Measurements from ENCODE around the gene HOXD3. TPM values are rescaled to one million over a fixed set of nuclear protein-coding genes. Genes with fewer than 3 reads are reported as not detected.

The HOXD3 gene
- total and polyA plus RNA-seq, 2 donors, result 0.28 to 0.82 TPM

DNA sequence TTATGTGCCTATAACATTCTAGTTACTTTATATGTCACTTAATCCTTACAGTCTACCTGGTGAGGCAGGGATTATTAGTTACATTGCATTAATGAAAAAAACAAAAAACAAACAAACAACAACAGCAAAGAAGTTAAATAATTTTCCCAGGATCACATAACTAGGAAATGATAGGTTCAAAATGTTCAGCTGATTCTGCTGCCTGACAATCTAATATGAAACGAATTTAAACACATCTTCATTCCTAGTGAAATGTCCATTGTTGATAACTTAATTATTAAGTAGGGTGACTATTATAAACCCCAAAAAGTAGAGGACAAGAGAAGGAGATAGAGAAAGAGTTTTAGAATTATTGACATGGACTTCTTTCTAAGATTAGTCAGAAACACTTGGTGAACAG, 54.0 kb downstream of the HOXD3 start:
- no peak for DNase-seq (ENCODE audit: low read depth in 6 of 9, low spot score in 9 of 9)
- Histone ChIP-seq H3K27ac (ENCODE audit: low read depth in 1 of 2, low read length in 1 of 2) (no peak overlapping the region), H3K4me3 (ENCODE audit: low read length in 2 of 2) (no peak overlapping the region), H3K4me1 (ENCODE audit: control insufficient read depth in 2 of 2, insufficient read depth in 2 of 2, low read length in 2 of 2) (no peaks in the 10 kb centered on the region), H3K27me3 (ENCODE audit: control insufficient read depth in 2 of 2, insufficient read depth in 1 of 2, low read length in 1 of 2) (peaks cover 0 to 3% of the 10 kb centered on the region in 2 donors), H3K9me3 (ENCODE audit: control insufficient read depth in 2 of 2, insufficient read depth in 1 of 2, low read length in 1 of 2) (no peaks in the 10 kb centered on the region), H3K36me3 (ENCODE audit: control insufficient read depth in 2 of 2, insufficient read depth in 2 of 2, low read length in 1 of 2) (no peaks in the 10 kb centered on the region)
- WGBS, result 90% methylated on average over 1 of the region's 1 CpG

DNA sequence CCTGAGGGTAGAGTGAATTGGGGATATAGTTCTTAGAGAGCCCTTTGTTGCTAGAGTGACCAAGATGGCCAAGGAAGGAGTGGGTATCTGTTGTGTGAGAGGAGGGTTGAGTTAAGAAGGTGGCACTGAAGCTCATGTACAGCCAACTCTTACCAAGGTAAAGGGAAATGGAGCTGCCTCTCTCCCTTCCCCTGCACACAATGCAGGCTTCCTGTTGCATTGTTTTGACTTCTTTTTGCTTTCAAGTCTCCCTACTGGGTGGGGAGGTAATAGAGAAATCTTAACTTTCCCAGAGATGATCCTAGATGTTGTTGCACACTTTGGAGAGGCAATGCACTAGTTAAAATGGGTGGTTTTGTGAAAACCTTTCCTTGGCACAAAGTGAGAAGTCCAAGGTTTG, 55.2 kb downstream of the HOXD3 start:
- Histone ChIP-seq H3K27me3 (ENCODE audit: control insufficient read depth in 2 of 2, insufficient read depth in 1 of 2, low read length in 1 of 2) (peaks cover 0 to 3% of the 10 kb centered on the region in 2 donors), H3K9me3 (ENCODE audit: control insufficient read depth in 2 of 2, insufficient read depth in 1 of 2, low read length in 1 of 2) (no peaks in the 10 kb centered on the region), H3K36me3 (ENCODE audit: control insufficient read depth in 2 of 2, insufficient read depth in 2 of 2, low read length in 1 of 2) (no peaks in the 10 kb centered on the region), H3K4me1 (ENCODE audit: control insufficient read depth in 2 of 2, insufficient read depth in 2 of 2, low read length in 2 of 2) (no peaks in the 10 kb centered on the region), H3K27ac (ENCODE audit: low read depth in 1 of 2, low read length in 1 of 2) (no peak overlapping the region), H3K4me3 (ENCODE audit: low read length in 2 of 2) (no peak overlapping the region)
- DNase-seq (ENCODE audit: low read depth in 6 of 9, low spot score in 9 of 9), result no peak

DNA sequence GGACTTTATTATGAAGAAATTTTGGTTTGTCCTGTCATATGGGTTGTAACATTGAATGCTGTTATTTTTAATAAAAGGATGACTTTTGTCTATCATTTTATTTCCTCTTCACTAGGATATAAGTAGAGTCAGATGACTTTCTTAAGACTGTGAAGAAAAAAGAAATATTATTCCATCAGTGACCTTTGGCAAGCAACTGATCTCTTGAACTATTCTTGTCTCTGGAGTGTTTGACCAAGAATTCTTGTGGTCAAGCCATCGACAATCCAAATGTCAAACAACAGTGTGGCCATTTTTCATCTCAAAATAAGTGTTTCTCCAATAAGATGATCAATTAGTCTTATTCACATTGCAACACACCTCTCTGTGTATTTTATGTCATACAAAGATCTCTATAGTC, 56.3 kb downstream of the HOXD3 start:
- Histone ChIP-seq H3K27me3 (ENCODE audit: control insufficient read depth in 2 of 2, insufficient read depth in 1 of 2, low read length in 1 of 2) (peaks cover 0 to 3% of the 10 kb centered on the region in 2 donors), H3K36me3 (ENCODE audit: control insufficient read depth in 2 of 2, insufficient read depth in 2 of 2, low read length in 1 of 2) (no peaks in the 10 kb centered on the region), H3K9me3 (ENCODE audit: control insufficient read depth in 2 of 2, insufficient read depth in 1 of 2, low read length in 1 of 2) (no peaks in the 10 kb centered on the region), H3K27ac (ENCODE audit: low read depth in 1 of 2, low read length in 1 of 2) (no peak overlapping the region), H3K4me1 (ENCODE audit: control insufficient read depth in 2 of 2, insufficient read depth in 2 of 2, low read length in 2 of 2) (no peaks in the 10 kb centered on the region), H3K4me3 (ENCODE audit: low read length in 2 of 2) (no peak overlapping the region)
- WGBS, result 76% methylated on average over 1 of the region's 1 CpG
- DNase-seq (ENCODE audit: low read depth in 6 of 9, low spot score in 9 of 9), result no peak

Other genes with a start within 250 kb of the HOXD3 start
- 23.5 TPM for gene LNPK, start 155.0 kb upstream of the HOXD3 start, total RNA-seq
- gene LNPK, start 155.0 kb upstream of the HOXD3 start, polyA plus RNA-seq, result 9.1 TPM
- gene EVX2, start 73.3 kb upstream of the HOXD3 start, total RNA-seq, result not detected
- gene EVX2, start 73.3 kb upstream of the HOXD3 start, polyA plus RNA-seq, result not detected
- not detected for gene HOXD13, start 64.6 kb upstream of the HOXD3 start, total RNA-seq
- gene HOXD13, start 64.6 kb upstream of the HOXD3 start, polyA plus RNA-seq, result 0.11 TPM
- not detected for gene HOXD12, start 57.5 kb upstream of the HOXD3 start, total RNA-seq
- not detected for gene HOXD12, start 57.5 kb upstream of the HOXD3 start, polyA plus RNA-seq
- not detected for gene HOXD11, start 50.0 kb upstream of the HOXD3 start, total RNA-seq
- gene HOXD11, start 50.0 kb upstream of the HOXD3 start, polyA plus RNA-seq, result 0.09 TPM
- not detected for gene HOXD10, start 40.5 kb upstream of the HOXD3 start, total RNA-seq
- 0.09 TPM for gene HOXD10, start 40.5 kb upstream of the HOXD3 start, polyA plus RNA-seq
- 0.14 TPM for gene HOXD9, start 34.6 kb upstream of the HOXD3 start, total RNA-seq
- 1.8 TPM for gene HOXD9, start 34.6 kb upstream of the HOXD3 start, polyA plus RNA-seq
- 1.5 TPM for gene HOXD8, start 27.6 kb upstream of the HOXD3 start, total RNA-seq
- gene HOXD8, start 27.6 kb upstream of the HOXD3 start, polyA plus RNA-seq, result 3.4 TPM
- 0.09 TPM for gene HOXD4, start 5.8 kb upstream of the HOXD3 start, total RNA-seq
- 1.0 TPM for gene HOXD4, start 5.8 kb upstream of the HOXD3 start, polyA plus RNA-seq
- 0.09 TPM for gene HOXD1, start 31.4 kb downstream of the HOXD3 start, total RNA-seq
- gene HOXD1, start 31.4 kb downstream of the HOXD3 start, polyA plus RNA-seq, result 0.52 TPM
- gene MTX2, start 112.1 kb downstream of the HOXD3 start, total RNA-seq, result 32.2 TPM
- gene MTX2, start 112.1 kb downstream of the HOXD3 start, polyA plus RNA-seq, result 57.7 TPM